ENCODE measurements around the gene STXBP1.

DNA sequence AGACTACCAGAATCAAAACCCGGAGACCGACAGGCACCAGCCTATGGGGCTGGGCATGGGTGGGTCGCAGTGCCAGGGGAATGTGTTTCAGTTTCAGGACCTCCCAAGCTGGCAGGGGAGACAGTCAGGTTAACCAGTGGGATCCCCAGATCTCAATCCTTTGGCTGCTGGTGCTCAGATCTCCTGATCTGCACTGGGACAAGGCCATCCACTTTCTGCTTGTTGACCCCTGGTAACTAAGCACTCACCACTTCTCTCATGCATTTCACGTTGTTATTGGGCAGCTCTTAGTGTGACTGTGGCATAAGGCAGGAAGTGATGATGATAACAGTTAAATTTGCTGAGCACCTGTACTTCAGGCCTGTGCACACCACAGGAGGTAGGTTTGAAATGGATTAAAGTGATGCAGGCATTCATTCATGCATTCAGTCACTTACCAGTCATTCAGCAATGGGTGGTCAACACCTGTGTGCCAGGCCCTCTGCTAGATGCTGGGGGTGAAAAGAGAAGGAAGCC is 42.1 kb upstream of the STXBP1 start:
- TF ChIP-seq POLR2A (IDR thresholded peaks at IDR 0.05; ENCODE audit: low read depth, low read length): peak; percentile 48
- no peak for TF ChIP-seq POLR2AphosphoS5 (IDR thresholded peaks at IDR 0.05; ENCODE audit: insufficient read depth, low read depth, low read length)

All from endothelial cell of umbilical vein (primary cell).